Gastrocnemius medialis (tissue), 4 donors: ENCODE results near the gene ZFP36. TPM values are rescaled to one million over a fixed set of nuclear protein-coding genes. Genes with fewer than 3 reads are reported as not detected.

ENCODE experiments used
- ATAC-seq, 2 donors: fragments of 150-250 bp; one replicate each; pipeline ENCODE4 v1.9.1; 2016
- DNase-seq, 2 donors: peaks; one replicate each; pipeline ENCODE4 v3.0.0-alpha.2; 2019
- H3K27ac ChIP-seq, 4 donors: fragments of 200-600 bp; sonication (generic); 1 replicate in 1 of 4; 2 replicates in 3 of 4; pipeline ENCODE4 v1.5.1; 2016 to 2018; ENCODE audit warnings: mild to moderate bottlenecking in 2 of 4, moderate library complexity in 1 of 4
- H3K27me3 ChIP-seq, 3 donors: fragments of 200-600 bp; sonication (generic) in 2 of 3; 1 replicate in 1 of 3; 2 replicates in 2 of 3; pipeline versions ENCODE4 v1.5.1 to v1.6.0; 2016 to 2019; ENCODE audit warnings: mild to moderate bottlenecking in 1 of 3, moderate library complexity in 1 of 3
- H3K36me3 ChIP-seq, 2 donors: fragments of 200-600 bp; sonication (generic) in 1 of 2; one replicate each; pipeline ENCODE4 v1.5.1; 2017 to 2018
- H3K4me1 ChIP-seq, 2 donors: fragments of 200-600 bp; sonication (generic) in 1 of 2; one replicate each; pipeline ENCODE4 v1.5.1; 2016 to 2017; ENCODE audit warnings: mild to moderate bottlenecking in 2 of 2
- H3K4me3 ChIP-seq, 4 donors: fragments of 200-600 bp; sonication (generic) in 3 of 4; 1 replicate in 1 of 4; 2 replicates in 3 of 4; pipeline ENCODE4 v1.5.1; 2016 to 2019; ENCODE audit warnings: mild to moderate bottlenecking in 2 of 4
- H3K9me3 ChIP-seq, 3 donors: fragments of 200-600 bp; sonication (generic) in 2 of 3; 1 replicate in 1 of 3; 2 replicates in 2 of 3; pipeline ENCODE4 v1.5.1; 2016 to 2019
- POLR2A ChIP-seq, 2 donors: fragments of 450-650 bp; IDR thresholded peaks; one replicate each; pipeline ENCODE4 v1.6.1; 2017; ENCODE audit warnings: antibody characterized with exemption in 2 of 2, mild to moderate bottlenecking in 2 of 2, moderate library complexity in 2 of 2
- in situ Hi-C, 4 donors: fragments of 200-750 bp; cut with MboI; loops; one replicate each; pipeline versions ENCODE4 v1.15.0 to v1.8.0; 2017; ENCODE audit warnings: low sequenced_read_pairs in 4 of 4
- intact Hi-C: fragments of 100-400 bp; cut with DNase I; formaldehyde crosslinking; loops from one replicate; pipeline ENCODE4 v1.15.1; 2023; ENCODE audit warnings: low total_unique reads
- total RNA-seq, 4 donors: library from RNA; depleted of rRNA; stranded (reverse); fragments of >200 nt; gene quantifications; one replicate each; pipeline versions ENCODE4 v1.1.0 to v1.2.3, GENCODE V29; 2016
- TF ChIP-seq, protein P1 (sequence below), 5 experiments: fragments of 450-650 bp in 3 of 5; fragments of 200-600 bp in 2 of 5; sonication (generic) in 2 of 5; IDR thresholded peaks in 4 of 5; conservative IDR thresholded peaks in 1 of 5; 1 replicate in 4 of 5; 2 replicates in 1 of 5; pipeline ENCODE4 v1.5.1; 2016 to 2019; ENCODE audit warnings: antibody characterized with exemption in 5 of 5, mild to moderate bottlenecking in 3 of 5, moderate library complexity in 3 of 5

Gene ZFP36
- total RNA-seq, 4 donors from 2014 or later = 72.2 to 202 (median 132) TPM

- H3K4me1 ChIP-seq = peaks cover 15 to 19% of the 10 kb centered on the region in 2 donors
- H3K36me3 ChIP-seq = peaks cover 6 to 17% of the 10 kb centered on the region in 2 donors
- H3K27me3 ChIP-seq = no peaks in the 10 kb centered on the region
- in situ Hi-C loops (no loop called here), intact Hi-C loops (loop anchor here (1.0 to 10.0 kb wide), 6 partner anchors 15 to 560 kb away; partner anchors contain the start of genes DYRK1B, RPS16, SAMD4B and SUPT5H)
- DNase-seq = peak; percentile 97 to 98
- peak; percentile 70 to 87 for TF ChIP-seq POLR2A (IDR thresholded peaks at IDR 0.05)
- TF ChIP-seq, protein P1, sequence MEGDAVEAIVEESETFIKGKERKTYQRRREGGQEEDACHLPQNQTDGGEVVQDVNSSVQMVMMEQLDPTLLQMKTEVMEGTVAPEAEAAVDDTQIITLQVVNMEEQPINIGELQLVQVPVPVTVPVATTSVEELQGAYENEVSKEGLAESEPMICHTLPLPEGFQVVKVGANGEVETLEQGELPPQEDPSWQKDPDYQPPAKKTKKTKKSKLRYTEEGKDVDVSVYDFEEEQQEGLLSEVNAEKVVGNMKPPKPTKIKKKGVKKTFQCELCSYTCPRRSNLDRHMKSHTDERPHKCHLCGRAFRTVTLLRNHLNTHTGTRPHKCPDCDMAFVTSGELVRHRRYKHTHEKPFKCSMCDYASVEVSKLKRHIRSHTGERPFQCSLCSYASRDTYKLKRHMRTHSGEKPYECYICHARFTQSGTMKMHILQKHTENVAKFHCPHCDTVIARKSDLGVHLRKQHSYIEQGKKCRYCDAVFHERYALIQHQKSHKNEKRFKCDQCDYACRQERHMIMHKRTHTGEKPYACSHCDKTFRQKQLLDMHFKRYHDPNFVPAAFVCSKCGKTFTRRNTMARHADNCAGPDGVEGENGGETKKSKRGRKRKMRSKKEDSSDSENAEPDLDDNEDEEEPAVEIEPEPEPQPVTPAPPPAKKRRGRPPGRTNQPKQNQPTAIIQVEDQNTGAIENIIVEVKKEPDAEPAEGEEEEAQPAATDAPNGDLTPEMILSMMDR (IDR thresholded peaks at IDR 0.05 in 4 of 5, conservative IDR thresholded peaks at IDR 0.05 in 1 of 5) = peak; percentile 90 to 98 (median 97)
- H3K4me3 ChIP-seq = peak within 1 kb of the TSS; percentile 81 to 99 (median 94)
- H3K27ac ChIP-seq = peak within 1 kb of the TSS; percentile 98 to 100 (median 100)
- H3K9me3 ChIP-seq = no peaks in the 10 kb centered on the region
- peak; percentile 63 to 73 for ATAC-seq
Measured at GRCh38 chr19:39412100-39412866, 5.6 kb downstream of the ZFP36 start, which contains the start of gene PLEKHG2. PLEKHG2 (plus strand) TSS chr19:39412669; CDS start chr19:39414087, 1,418 bp downstream.

GRCh38 chr19:39412867-39413271, 6.2 kb downstream of the ZFP36 start:
- Histone ChIP-seq H3K4me3 (peak overlapping the region; percentile 81 to 99 (median 94)), H3K27me3 (no peaks in the 10 kb centered on the region), H3K27ac (peak overlapping the region; percentile 79 to 100 (median 99)), H3K36me3 (peaks cover 6 to 12% of the 10 kb centered on the region in 2 donors), H3K9me3 (no peaks in the 10 kb centered on the region), H3K4me1 (peaks cover 15 to 19% of the 10 kb centered on the region in 2 donors)
- DNase-seq = no peak
- no peak for ATAC-seq
- intact Hi-C loops = loop anchor here (1.0 to 10.0 kb wide), 6 partner anchors 16 to 561 kb away; partner anchors contain the start of genes DYRK1B, RPS16, SAMD4B and SUPT5H
- TF ChIP-seq, protein P1 (IDR thresholded peaks at IDR 0.05 in 4 of 5, conservative IDR thresholded peaks at IDR 0.05 in 1 of 5) = peak in 4 of 5 experiments; percentile 4 to 33 (median 14)
- no peak for TF ChIP-seq POLR2A (IDR thresholded peaks at IDR 0.05)
- in situ Hi-C loops = no loop called here

DNA sequence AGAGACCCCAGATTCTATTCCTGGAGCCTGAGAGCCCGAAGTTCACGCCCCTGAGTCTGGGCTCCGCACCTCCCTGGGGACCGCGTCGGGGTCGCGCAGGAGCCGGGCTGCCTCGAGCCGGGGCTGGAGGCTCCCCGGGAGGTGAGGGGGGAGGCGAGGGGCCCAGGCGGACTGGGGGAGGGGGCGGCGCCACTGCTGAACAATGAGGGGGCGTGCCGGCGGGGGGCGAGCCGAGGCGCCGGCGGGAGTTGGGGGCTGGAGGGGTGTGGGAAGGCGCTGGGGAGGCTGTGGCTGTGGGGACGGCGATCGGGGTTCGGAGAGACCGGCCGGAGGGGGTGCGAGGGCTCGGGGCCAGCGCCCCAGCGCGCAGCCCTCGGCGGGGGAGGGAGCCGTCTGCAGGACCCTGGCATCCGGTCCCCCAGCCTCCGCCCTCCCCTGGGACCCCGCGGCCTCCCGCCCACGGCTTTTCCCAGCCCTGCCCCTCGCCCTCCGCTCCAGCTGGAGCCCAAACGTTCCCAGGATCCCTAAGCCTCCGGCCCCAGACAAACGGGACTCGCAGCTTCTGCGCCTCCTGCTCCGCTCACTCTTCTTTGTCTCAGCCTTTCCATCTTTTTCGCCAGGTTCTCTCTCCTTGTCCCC, 6.7 kb downstream of the ZFP36 start:
- H3K27me3 ChIP-seq = no peaks in the 10 kb centered on the region
- H3K27ac ChIP-seq = peak overlapping the region; percentile 79 to 100 (median 99)
- intact Hi-C loops = loop anchor here (2.0 to 10.0 kb wide), 4 partner anchors 21 to 561 kb away; partner anchors contain the start of genes DYRK1B, RPS16 and SUPT5H
- DNase-seq (no peak), ATAC-seq (no peak)
- no peaks in the 10 kb centered on the region for H3K9me3 ChIP-seq
- no peak for TF ChIP-seq POLR2A (IDR thresholded peaks at IDR 0.05)
- TF ChIP-seq, protein P1 (IDR thresholded peaks at IDR 0.05 in 4 of 5, conservative IDR thresholded peaks at IDR 0.05 in 1 of 5) = no peak
- H3K4me1 ChIP-seq = peaks cover 15 to 19% of the 10 kb centered on the region in 2 donors
- peak overlapping the region; percentile 81 to 99 (median 94) for H3K4me3 ChIP-seq
- peaks cover 3 to 6% of the 10 kb centered on the region in 2 donors for H3K36me3 ChIP-seq
- in situ Hi-C loops = no loop called here

DNA sequence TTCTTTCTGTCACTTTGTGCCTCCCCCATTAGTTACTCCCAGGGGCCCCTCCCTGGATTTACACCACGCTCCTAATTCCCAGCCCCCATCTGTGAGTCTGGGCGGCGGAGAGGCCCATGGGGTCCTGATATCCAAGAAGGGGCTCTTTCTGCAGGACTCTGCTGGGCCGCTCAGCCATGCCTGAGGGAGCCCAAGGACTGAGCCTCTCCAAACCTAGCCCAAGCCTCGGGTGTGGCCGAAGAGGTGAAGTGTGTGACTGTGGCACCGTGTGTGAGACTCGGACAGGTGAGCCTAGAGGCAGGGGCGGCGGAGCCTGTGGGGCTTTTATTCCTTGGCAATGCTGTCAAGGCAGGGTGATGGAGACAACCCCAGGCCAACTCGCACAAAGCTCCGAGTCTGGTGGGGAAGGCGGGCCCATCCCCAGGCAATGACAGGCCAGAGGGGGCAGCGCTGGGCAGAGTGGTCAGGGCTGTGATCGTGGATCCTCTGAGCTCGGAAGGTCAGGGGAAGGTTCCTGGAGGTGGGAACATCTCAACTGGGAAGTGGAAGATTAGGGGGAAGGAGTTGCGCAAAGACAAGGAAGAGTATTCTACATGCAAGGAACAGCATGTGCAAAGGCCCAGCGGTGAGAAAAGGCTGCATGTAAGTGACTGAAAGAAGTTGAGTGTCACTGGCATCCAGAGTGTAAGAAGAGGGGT, 7.4 kb downstream of the ZFP36 start:
- no peaks in the 10 kb centered on the region for H3K9me3 ChIP-seq
- peaks cover 15 to 19% of the 10 kb centered on the region in 2 donors for H3K4me1 ChIP-seq
- H3K36me3 ChIP-seq = no peaks in the 10 kb centered on the region
- TF ChIP-seq POLR2A (IDR thresholded peaks at IDR 0.05) = no peak
- TF ChIP-seq, protein P1 (IDR thresholded peaks at IDR 0.05 in 4 of 5, conservative IDR thresholded peaks at IDR 0.05 in 1 of 5) = no peak
- ATAC-seq (no peak), DNase-seq (no peak)
- no peaks in the 10 kb centered on the region for H3K27me3 ChIP-seq
- peak overlapping the region; percentile 81 to 99 (median 94) for H3K4me3 ChIP-seq
- intact Hi-C loops = loop anchor here (2.0 to 10.0 kb wide), 4 partner anchors 21 to 562 kb away; partner anchors contain the start of genes DYRK1B, RPS16 and SUPT5H
- in situ Hi-C loops = no loop called here
- peak overlapping the region; percentile 79 to 100 (median 99) for H3K27ac ChIP-seq
